Measurements from ENCODE around the gene RBM15.

- TF ChIP-seq CTCF (IDR thresholded peaks at IDR 0.05 in 4 of 5, conservative IDR thresholded peaks at IDR 0.05 in 1 of 5) (peak; percentile 75 to 85 (median 78)), POLR2A (IDR thresholded peaks at IDR 0.05) (peak; percentile 82 to 84)
Observed at GRCh38 chr1:110338309-110338885, 780 bp upstream of the RBM15 start.

Data from gastrocnemius medialis (tissue), 4 donors.